NCI-H2107 treated with DMSO at 0.1 percent for 48 hours (cell line): ENCODE results near the gene RBM47.

Experiments
- DNase-seq: peaks from one replicate; lab custom pipeline; 2025; ENCODE audit not compliant: unreplicated experiment; lab: John Stamatoyannopoulos, UW

RBM47 gene

DNA sequence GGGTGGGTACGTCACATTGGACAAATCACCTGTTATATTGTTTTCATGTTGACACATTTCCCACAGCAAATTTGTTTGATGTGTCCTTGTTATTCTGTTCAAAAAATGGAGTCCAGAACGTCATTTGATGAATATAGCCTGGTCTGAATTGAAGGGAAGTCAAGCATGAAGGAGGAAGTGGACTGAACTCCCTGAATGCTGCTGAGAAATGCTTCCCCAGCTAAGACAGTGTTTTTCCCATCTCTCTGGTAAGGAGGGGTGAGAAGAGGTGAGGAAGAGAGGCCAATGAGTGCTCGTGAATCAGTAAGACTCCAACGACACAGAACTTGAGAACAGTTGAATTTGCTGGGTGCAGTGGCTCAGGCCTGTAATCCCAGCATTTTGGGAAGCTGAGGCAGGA lies 127.4 kb downstream of the RBM47 start:
- DNase-seq, result no peak

- DNase-seq, result no peak
Observed at GRCh38 chr4:40500781-40501180, 128.9 kb downstream of the RBM47 start.

- no peak for DNase-seq
Observed at GRCh38 chr4:40493160-40493559, 136.5 kb downstream of the RBM47 start.

- DNase-seq, result no peak
Observed at GRCh38 chr4:40492691-40493090, 137.0 kb downstream of the RBM47 start.

- DNase-seq, result no peak
Observed at GRCh38 chr4:40490481-40490880, 139.2 kb downstream of the RBM47 start.

GRCh38 chr4:40489961-40490360 lies 139.7 kb downstream of the RBM47 start:
- no peak for DNase-seq

- DNase-seq, result no peak
Observed at GRCh38 chr4:40486534-40486933, 143.1 kb downstream of the RBM47 start.

DNA sequence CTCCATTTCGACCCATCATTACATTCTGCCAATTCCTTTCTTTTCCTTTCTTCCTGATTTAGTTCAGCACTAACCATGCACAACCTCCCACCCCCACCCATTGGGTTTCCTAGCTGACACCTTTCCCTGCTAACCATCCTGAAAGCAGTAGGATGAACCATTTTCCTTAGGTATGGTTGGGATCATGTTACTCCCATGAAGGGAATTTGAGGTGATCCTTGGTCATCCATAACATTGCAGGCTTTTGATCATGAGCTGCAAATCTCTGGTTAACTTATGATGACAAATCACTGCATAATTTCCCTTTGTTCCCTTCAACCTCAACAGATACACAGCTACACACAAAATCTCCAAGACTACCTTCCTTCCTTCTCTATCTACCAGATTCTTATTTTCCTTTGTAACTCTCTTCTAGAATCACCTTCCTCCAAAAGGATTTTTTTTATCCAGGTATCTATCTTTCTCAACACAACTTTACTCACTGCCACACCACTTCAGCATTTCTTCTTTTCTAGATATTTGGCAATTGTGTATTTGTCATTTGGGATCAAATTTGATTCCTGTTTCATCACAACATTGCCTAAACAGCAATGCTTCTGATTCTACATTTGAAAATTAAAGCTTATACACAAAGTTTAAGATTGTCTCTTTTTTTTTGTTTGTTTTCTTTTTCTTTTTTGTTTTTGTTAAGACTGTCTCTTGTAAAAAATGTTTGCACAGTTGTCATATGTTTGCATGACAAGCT lies 145.1 kb downstream of the RBM47 start:
- DNase-seq, result no peak

DNA sequence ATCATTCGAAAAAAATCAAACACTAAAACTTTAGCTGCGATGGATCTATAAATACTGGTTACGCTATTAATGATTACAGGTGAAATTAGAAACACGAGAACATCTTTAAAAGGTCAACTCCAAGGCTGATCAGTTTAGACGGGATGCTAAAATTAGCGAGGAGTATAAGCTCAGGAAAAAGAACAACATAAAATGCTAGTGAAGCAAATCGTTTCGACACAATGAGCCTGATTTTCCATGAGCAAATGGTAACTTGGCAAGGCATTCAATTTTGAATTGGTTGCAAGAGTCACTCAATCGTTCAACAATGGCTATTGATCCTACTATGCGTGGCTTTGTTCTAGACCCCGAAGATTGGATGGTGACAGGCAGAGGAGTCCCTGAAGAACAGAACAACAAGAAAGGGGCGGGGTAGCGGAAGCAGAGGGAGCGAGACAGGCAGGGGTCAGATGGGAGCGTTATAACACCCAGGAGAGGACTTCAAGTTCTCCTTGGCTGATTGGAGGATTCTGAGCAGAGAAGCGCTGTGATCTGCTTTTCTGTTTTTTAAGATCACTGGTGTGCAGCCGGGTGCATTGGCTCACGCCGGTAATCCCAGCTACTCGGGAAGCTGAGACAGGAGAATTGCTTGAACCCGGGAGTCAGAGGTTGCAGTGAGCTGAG lies 146.5 kb downstream of the RBM47 start:
- DNase-seq, result no peak

- no peak for DNase-seq
Observed at GRCh38 chr4:40481977-40482376, 147.7 kb downstream of the RBM47 start.

DNA sequence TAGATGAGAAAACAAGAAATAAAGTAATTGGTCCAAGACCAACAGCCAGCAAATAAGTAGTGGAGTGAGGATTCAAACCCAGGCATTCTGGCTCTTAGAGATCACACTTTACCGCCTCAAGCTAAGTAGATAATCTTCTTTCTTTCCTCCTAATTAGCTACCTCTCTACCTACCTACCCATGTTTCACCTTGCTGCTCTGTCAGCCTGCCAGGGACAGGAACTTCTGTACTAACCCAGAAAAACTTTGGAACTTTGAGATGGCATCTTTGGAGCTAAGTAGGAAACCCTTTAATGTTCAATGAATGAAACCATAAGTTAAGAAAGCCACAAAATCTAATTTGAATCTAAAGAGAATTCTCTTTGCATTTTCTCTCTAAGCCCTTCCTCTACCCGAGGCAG lies 149.4 kb downstream of the RBM47 start:
- DNase-seq, result no peak

DNA sequence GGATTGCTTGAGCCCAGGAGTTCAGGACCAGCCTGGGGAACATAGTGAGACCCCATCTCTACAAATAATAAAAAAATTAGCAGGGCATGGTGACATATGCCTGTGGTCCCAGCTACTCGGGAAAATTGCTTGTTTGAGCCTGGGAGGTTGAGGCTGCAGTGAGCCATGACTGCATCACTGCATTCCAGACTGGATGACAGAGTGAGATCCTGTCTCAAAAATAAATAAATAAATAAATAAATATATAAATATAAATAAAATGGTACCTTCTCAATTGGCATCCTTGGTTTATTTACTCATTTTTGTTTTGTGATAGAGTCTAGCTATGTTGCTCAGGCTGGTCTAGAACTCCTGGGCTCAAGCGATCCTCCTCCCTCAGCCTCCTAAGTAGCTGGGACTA lies 150.3 kb downstream of the RBM47 start:
- DNase-seq, result no peak

DNA sequence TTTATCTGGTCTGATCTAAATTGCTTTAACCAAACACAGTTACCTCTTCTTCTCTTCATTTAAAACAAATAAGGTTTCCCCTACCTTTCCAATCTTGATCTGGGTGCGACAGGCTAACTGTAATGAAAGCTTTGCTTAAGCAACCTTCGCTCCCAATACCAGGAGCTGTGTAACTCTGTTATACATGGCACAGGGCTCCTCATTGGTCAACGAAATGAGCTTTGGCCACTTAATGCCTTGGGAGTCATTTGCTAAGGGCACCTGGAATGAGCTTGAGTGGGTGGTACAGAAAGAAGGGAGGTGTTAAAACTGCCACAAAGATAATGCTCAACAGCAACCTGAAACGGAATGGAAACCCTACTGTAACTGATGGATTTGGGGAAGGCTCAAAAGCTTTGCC lies 154.1 kb downstream of the RBM47 start:
- peak; percentile 44 for DNase-seq

GRCh38 chr4:40473578-40474388 lies 155.9 kb downstream of the RBM47 start:
- no peak for DNase-seq

GRCh38 chr4:40471923-40472322 lies 157.7 kb downstream of the RBM47 start:
- DNase-seq, result no peak

DNA sequence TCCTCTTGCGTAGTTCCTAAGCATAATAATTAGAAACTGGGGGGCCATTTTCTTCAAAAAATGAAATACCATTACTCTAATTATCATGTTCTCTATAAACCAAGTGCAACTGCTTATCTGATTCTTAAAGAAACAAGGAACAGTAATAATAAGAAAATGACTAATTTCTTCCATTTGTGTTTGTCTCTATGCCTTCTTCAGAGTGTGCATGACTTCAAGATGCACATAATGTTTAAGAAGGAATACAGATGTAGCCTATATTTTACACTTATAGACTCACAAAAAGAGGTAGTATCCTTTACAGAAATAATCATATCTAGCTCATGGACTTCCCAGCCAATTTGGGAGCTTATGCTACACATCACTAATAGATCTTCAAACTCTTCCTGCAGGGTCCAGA lies 162.9 kb downstream of the RBM47 start:
- no peak for DNase-seq

DNA sequence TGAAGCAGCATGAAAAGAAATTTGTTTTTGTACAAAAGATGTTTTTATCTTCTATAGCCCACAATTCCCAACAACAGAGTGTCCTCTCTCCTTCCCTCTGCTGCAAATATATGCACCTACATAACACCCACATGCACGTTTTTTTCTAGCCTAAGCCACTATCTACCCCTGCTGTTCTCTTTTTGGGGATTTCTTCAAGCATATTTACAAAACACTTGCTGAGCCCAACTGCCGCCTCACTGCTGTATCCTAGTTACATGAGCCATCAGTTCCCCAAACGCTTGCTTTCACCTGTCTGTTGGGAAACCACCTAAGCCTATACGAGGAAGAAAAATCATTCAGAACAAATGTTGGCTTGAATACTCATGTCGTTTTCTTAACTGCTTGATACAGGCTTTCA lies 167.3 kb downstream of the RBM47 start:
- peak; percentile 27 for DNase-seq

DNA sequence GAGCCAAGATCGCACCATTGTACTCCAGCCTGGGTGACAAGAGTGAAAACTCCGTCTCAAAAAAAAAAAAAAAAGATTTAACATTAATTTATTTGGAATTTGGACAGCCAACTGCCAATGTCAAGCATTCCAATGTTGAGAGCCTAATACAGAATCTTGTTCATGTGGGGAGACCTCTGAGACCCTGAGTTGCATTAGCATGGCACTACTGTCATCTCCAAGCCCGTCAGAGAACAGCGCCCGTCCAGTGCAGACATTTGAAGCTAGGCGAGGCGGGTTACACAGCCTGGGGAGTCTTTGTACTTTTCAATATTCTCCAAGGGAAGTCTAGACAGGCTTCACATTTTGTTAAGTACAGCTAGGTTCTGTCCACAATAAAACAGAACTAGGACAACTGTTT lies 167.8 kb downstream of the RBM47 start:
- DNase-seq, result no peak

GRCh38 chr4:40461062-40461461 lies 168.6 kb downstream of the RBM47 start:
- DNase-seq, result no peak

DNA sequence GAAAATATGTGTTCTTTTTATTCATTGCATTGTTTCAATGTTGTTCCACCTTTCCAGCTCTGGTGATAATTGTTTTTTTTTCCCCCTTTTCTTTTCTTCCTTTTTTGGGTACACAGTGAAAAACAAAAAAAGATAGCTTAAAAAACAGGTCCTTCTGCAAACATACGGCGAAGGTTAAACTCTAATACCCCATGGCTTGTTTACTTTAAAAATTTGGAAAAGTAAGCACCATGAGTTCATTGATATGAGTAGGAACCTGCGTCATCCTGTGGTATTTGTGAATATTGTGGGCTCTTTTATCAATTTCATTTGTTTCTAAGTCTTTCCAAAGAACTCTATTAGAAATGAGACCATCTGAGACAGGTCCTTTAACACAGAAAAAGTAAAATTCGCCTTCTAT lies 171.0 kb downstream of the RBM47 start:
- DNase-seq, result no peak

- no peak for DNase-seq
Observed at GRCh38 chr4:40458109-40458508, 171.6 kb downstream of the RBM47 start.

DNA sequence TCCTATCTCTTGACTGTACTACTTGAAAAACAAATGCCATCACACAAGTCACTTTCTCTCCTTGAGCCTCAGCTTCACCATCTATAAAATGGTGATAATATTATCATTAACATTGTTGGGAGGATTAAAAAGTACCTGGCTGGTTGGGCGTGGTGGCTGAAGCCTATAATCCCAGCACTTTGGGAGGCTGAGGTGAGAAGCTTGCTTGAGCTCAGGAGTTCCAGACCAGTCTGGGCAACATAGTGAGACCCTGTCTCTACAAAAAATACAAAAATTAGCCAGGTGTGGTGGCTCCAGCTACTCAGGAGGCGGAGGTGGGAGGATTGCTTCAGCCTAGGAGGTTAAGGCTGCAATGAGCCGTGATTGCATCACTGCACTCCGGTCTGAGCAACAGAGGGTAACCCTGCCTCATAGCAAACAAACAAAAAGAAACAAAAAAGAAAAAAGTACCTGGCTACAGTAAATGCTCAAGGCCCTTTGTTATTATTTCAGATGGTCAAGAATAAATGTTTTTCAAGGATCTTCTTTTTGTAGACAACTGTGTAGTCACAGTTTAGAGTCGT lies 174.2 kb downstream of the RBM47 start:
- DNase-seq, result no peak
